Adrenal gland (tissue), 12 donors: ENCODE results near the gene SOX3. TPM values are rescaled to one million over a fixed set of nuclear protein-coding genes. Genes with fewer than 3 reads are reported as not detected.

ENCODE experiments used
- DNase-seq, 7 donors: peaks; one replicate each; pipeline ENCODE4 v3.0.0-alpha.2; 2019 to 2020
- H3K27ac ChIP-seq, 5 donors: fragments of 200-600 bp; sonication (generic) in 4 of 5; 1 replicate in 3 of 5; 2 replicates in 2 of 5; pipeline versions ENCODE4 v1.5.1 to v1.8.0; 2016 to 2020; ENCODE audit warnings: mild to moderate bottlenecking in 1 of 5
- H3K27me3 ChIP-seq: fragments of 200-600 bp; 2 replicates; pipeline ENCODE4 v1.8.0; 2021
- H3K36me3 ChIP-seq, 2 donors: fragments of 200-600 bp; replicated peaks in 1 of 2; 1 replicate in 1 of 2; 2 replicates in 1 of 2; pipeline versions ENCODE4 v1.5.1 to v1.8.0; 2018 to 2022
- H3K4me1 ChIP-seq, 2 donors: fragments of 200-600 bp; replicated peaks in 1 of 2; 1 replicate in 1 of 2; 2 replicates in 1 of 2; pipeline versions ENCODE4 v1.5.1 to v1.8.0; 2018 to 2021
- H3K4me3 ChIP-seq, 4 donors: fragments of 200-600 bp; sonication (generic) in 3 of 4; one replicate each; pipeline ENCODE4 v1.5.1; 2016 to 2018
- H3K9me3 ChIP-seq, 3 donors: fragments of 200-600 bp; sonication (generic) in 1 of 3; replicated peaks in 1 of 3; 1 replicate in 2 of 3; 2 replicates in 1 of 3; pipeline versions ENCODE4 v1.5.1 to v1.8.0; 2016 to 2021
- CTCF ChIP-seq, 6 experiments: fragments of 450-650 bp in 4 of 6; fragments of 200-600 bp in 2 of 6; sonication (generic) in 1 of 6; IDR thresholded peaks; 1 replicate in 5 of 6; 2 replicates in 1 of 6; pipeline versions ENCODE4 v1.5.1 to v1.8.0; 2016 to 2021; ENCODE audit warnings: antibody characterized with exemption in 6 of 6, mild to moderate bottlenecking in 2 of 6, moderate library complexity in 1 of 6
- POLR2A ChIP-seq, 2 donors: fragments of 450-650 bp; IDR thresholded peaks; one replicate each; pipeline ENCODE4 v1.6.1; 2017; ENCODE audit warnings: antibody characterized with exemption in 2 of 2, mild to moderate bottlenecking in 2 of 2, moderate library complexity in 1 of 2
- WGBS, 4 donors: extraction: QIAGEN DNeasy Blood & Tissue Kit in 2 of 4; methylation state at CpG; one replicate each; pipeline versions ENCODE4 v1.1.5 to v1.1.7; 2013 to 2017; 5-methylcytosine and 5-hydroxymethylcytosine counted together
- intact Hi-C, 2 donors: fragments of 100-400 bp; cut with DNase I; formaldehyde crosslinking; loops; one replicate each; pipeline versions ENCODE4 v1.14.1 to v1.15.0; 2022 to 2023
- polyA plus RNA-seq, 3 donors: library from polyadenylated mRNA; stranded (reverse); fragments of 200-250 nt in 2 of 3; fragments of 350-450 nt in 1 of 3; fragmentation: Illumina TruSeq in 1 of 3; extraction: RNeasy Lipid Tissue Mini Kit (QIAGEN cat#74804) in 1 of 3; gene quantifications; one replicate each; pipeline ENCODE4 v1.2.3, GENCODE V29; 2013 to 2014
- total RNA-seq, 9 donors: library from RNA; depleted of rRNA in 4 of 9; stranded (reverse); fragments of >200 nt in 4 of 9; fragments of 120-200 nt in 1 of 9; fragmentation: NEBNext Ultra II Directional in 1 of 9; extraction: Animal tissue kit (Norgen Biotek cat#: 25700) in 1 of 9; gene quantifications; one replicate each; pipeline versions ENCODE4 v1.1.0 to v1.2.4, GENCODE V29; 2013 to 2023
- donor health status: healthy with polysubstance abuse.
- donor health status: Bipolar disorder and iron deficiency.
- donor health status: DM: yes; HTN: yes; CAD: no.
- donor health status: DM: no; HTN: no; CAD: no.
- donor health status: DM: no; HTN: no; CAD: no.
- donor health status: DM: yes; HTN: yes; CAD: no.

SOX3 gene
- total and polyA plus RNA-seq, 12 donors: 0.20 to 0.55 (median 0.25) TPM; not detected in 6

DNA sequence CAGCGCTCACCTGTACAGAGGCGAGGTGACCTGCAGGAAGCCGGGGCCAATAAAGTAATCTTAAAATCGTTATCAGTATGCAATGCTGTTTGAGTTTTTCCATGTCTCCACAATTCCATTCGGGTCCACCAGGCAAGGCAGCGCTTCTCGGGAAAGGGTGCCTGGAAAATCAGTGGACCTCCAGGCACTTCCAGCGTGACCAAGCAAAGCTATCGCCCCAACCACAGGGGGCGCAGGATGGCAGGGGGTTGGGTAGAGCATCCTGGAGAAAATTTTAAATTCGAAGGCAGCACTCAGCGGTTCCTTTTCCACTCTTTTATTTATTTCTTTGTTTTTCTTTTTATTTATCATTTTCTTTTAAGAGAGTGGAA lies 5.4 kb upstream of the SOX3 start:
- WGBS, 4 donors: 9 to 34% (median 18%) methylated on average over 12 of the region's 12 CpGs
- Histone ChIP-seq H3K27ac (no peak overlapping the region), H3K4me1 (no peaks in the 10 kb centered on the region), H3K9me3 (no peaks in the 10 kb centered on the region), H3K4me3 (no peak overlapping the region), H3K36me3 (no peaks in the 10 kb centered on the region), H3K27me3 (peaks cover 83% of the 10 kb centered on the region)
- DNase-seq: no peak
- no peak for TF ChIP-seq POLR2A (IDR thresholded peaks at IDR 0.05)
- no peak for TF ChIP-seq CTCF (IDR thresholded peaks at IDR 0.05)
- intact Hi-C loops: no loop called here

- TF ChIP-seq POLR2A (IDR thresholded peaks at IDR 0.05): no peak
- no peak for TF ChIP-seq CTCF (IDR thresholded peaks at IDR 0.05)
- WGBS, 4 donors: 19 to 38% (median 27%) methylated on average over 27 to 30 of the region's 30 CpGs
- intact Hi-C loops: no loop called here
Observed at GRCh38 chrX:140509468-140510305, 4.8 kb upstream of the SOX3 start.

GRCh38 chrX:140508958-140509357 lies 4.1 kb upstream of the SOX3 start:
- H3K4me1 ChIP-seq: no peaks in the 10 kb centered on the region
- TF ChIP-seq CTCF (IDR thresholded peaks at IDR 0.05) (no peak), POLR2A (IDR thresholded peaks at IDR 0.05) (no peak)
- no peak overlapping the region for H3K27ac ChIP-seq
- H3K36me3 ChIP-seq: no peaks in the 10 kb centered on the region
- H3K9me3 ChIP-seq: no peaks in the 10 kb centered on the region
- WGBS, 4 donors: 24 to 40% (median 32%) methylated on average over 16 of the region's 16 CpGs
- no peak for DNase-seq
- intact Hi-C loops: no loop called here
- peaks cover 96% of the 10 kb centered on the region for H3K27me3 ChIP-seq
- H3K4me3 ChIP-seq: no peak overlapping the region

More at GRCh38 chrX:140509468-140510305, 4.8 kb upstream of the SOX3 start:
- H3K9me3 ChIP-seq: no peaks in the 10 kb centered on the region
- H3K4me3 ChIP-seq: no peak overlapping the region
- H3K27me3 ChIP-seq: peaks cover 89% of the 10 kb centered on the region
- H3K4me1 ChIP-seq: no peaks in the 10 kb centered on the region
- H3K36me3 ChIP-seq: no peaks in the 10 kb centered on the region
- no peak for DNase-seq
- no peak overlapping the region for H3K27ac ChIP-seq

- WGBS, 4 donors: 2 to 18% (median 15%) methylated on average over 4 to 23 of the region's 23 CpGs; no CpG with 5 or more reads in 1 of the 4 donors
- intact Hi-C loops: no loop called here
Observed at GRCh38 chrX:140507982-140508305, 3.1 kb upstream of the SOX3 start.

More at GRCh38 chrX:140507982-140508305, 3.1 kb upstream of the SOX3 start:
- Histone ChIP-seq H3K36me3 (no peaks in the 10 kb centered on the region), H3K27ac (no peak overlapping the region), H3K4me1 (no peaks in the 10 kb centered on the region), H3K27me3 (peaks cover 96% of the 10 kb centered on the region), H3K4me3 (no peak overlapping the region), H3K9me3 (no peaks in the 10 kb centered on the region)
- peak in 1 of 7 donors; percentile 35 for DNase-seq
- TF ChIP-seq CTCF (IDR thresholded peaks at IDR 0.05) (no peak), POLR2A (IDR thresholded peaks at IDR 0.05) (no peak)
